ENCODE results near the gene SSTR3. TPM values are rescaled to one million over a fixed set of nuclear protein-coding genes. Genes with fewer than 3 reads are reported as not detected.

SSTR3 gene
- total and polyA plus RNA-seq, 2 of the 13 experiments (the other 11 are each of a cell fraction or from before 2014, with no cell fraction given): 0.08 to 0.64 TPM

DNA sequence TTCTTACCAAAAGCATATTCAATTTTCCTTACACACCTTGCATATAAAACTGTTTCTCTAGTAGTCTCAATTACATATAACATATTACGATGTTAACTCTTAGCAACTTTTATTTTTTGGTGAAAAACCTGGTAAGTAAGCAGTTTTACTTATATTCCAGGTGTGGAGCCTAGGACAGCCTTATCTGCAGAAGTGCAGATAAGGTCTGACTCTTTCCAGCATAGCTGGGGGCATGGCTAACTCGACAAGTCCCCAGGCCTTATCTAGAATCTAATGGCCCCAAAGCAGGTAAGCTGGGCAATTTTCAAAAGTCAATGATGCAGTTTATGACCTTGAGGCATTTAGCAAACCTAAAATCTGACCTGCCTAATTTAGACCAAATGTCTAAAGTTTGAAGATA lies 20.1 kb downstream of the SSTR3 start:
- peaks cover 52% of the 10 kb centered on the region for H3K4me1 ChIP-seq (ENCODE audit: insufficient read depth, low read length)
- CTCF ChIA-PET (ENCODE audit: low intra/inter-chr PET ratio, low total read pairs): no interaction called here

DNA sequence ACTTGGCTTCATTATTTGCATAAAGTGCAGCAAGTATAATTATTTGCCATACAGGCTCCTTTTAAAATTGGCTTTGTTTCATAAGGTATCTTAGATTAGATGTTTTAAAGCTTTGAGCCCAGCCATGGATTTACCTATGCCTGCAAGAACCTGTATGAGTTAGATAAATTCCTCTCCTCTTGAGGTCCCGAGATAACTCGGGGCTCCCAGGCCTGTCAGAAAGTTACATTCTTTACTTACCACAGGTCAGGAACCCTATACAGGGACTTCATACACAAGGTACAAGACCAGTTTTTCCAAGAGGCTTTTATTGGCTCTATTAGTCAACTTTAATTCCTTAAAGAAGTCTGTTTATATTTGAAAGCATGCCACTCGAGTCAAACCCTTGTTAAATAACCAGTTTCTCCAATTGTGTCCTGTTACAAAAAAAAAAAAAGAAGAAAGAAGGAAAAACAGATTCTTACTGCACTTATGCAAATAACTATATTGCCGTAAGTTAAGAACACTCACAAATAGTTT lies 22.0 kb downstream of the SSTR3 start:
- no peak overlapping the region for H3K4me3 ChIP-seq (replicated peaks in 1 of 3; ENCODE audit: insufficient read depth in 1 of 3, low read depth in 2 of 3, low read length in 3 of 3)
- intact Hi-C loops (cut with micrococcal nuclease; ENCODE audit: unreplicated experiment): no loop called here
- no peaks in the 10 kb centered on the region for H4K20me1 ChIP-seq (ENCODE audit: insufficient read depth, low read length)
- no peak overlapping the region for H3K9ac ChIP-seq (ENCODE audit: insufficient read depth, low read depth, low read length)
- no peak overlapping the region for H3K27ac ChIP-seq (ENCODE audit: extremely low read length, insufficient read depth, low read length)
- FAIRE-seq (no peak), DNase-seq (ENCODE audit: low spot score) (no peak), ATAC-seq (no peak)
- no peaks in the 10 kb centered on the region for H3K9me3 ChIP-seq (ENCODE audit: low read length)
- ChIA-PET CTCF (ENCODE audit: low intra/inter-chr PET ratio, low total read pairs) (no interaction called here), POLR2A (no interaction called here)
- H2AFZ ChIP-seq (ENCODE audit: low read length): no peak overlapping the region
- in situ Hi-C loops (cut with HindIII; ENCODE audit: extremely low pct_ligation_motif_present, low pct_unique_long_range_greater_than_20kb): no loop called here
- no peak overlapping the region for H3K4me2 ChIP-seq (ENCODE audit: low read depth, low read length)
- no peaks in the 10 kb centered on the region for H3K36me3 ChIP-seq (replicated peaks in 1 of 2; ENCODE audit: control insufficient read depth in 1 of 2, insufficient read depth in 2 of 2, low read length in 2 of 2)
- H3K27me3 ChIP-seq (ENCODE audit: control insufficient read depth in 1 of 2, insufficient read depth in 2 of 2, low read length in 2 of 2): no peaks in the 10 kb centered on the region
- WGBS (ENCODE audit: low lambda C conversion rate): 73% methylated on average over 4 of the region's 4 CpGs
- BruUV-seq (replicated peaks): no TSS peak
- no peaks in the 10 kb centered on the region for H3K79me2 ChIP-seq (ENCODE audit: insufficient read depth, low read length)
- H3K4me1 ChIP-seq (ENCODE audit: insufficient read depth, low read length): peaks cover 42% of the 10 kb centered on the region
- no peak for TF ChIP-seq ZNF572 (CRISPR knock-in tag; IDR thresholded peaks at IDR 0.05)
- no peak for TF ChIP-seq FOXC1 (CRISPR knock-in tag; IDR thresholded peaks at IDR 0.05; ENCODE audit: borderline replicate concordance)
- no peak for TF ChIP-seq ZNF232 (CRISPR knock-in tag; IDR thresholded peaks at IDR 0.05; ENCODE audit: borderline replicate concordance)
- no peak for TF ChIP-seq ZNF34 (CRISPR knock-in tag; IDR thresholded peaks at IDR 0.05; ENCODE audit: borderline replicate concordance)
- TF ChIP-seq ZFAT (CRISPR knock-in tag; conservative IDR thresholded peaks at IDR 0.05): no peak
- TF ChIP-seq ZNF329 (CRISPR knock-in tag; IDR thresholded peaks at IDR 0.05; ENCODE audit: low read depth): no peak
- TF ChIP-seq HDAC2 (CRISPR knock-in tag; IDR thresholded peaks at IDR 0.05): no peak
- no peak for TF ChIP-seq ZNF879 (CRISPR knock-in tag; IDR thresholded peaks at IDR 0.05)
- TF ChIP-seq, protein P1, sequence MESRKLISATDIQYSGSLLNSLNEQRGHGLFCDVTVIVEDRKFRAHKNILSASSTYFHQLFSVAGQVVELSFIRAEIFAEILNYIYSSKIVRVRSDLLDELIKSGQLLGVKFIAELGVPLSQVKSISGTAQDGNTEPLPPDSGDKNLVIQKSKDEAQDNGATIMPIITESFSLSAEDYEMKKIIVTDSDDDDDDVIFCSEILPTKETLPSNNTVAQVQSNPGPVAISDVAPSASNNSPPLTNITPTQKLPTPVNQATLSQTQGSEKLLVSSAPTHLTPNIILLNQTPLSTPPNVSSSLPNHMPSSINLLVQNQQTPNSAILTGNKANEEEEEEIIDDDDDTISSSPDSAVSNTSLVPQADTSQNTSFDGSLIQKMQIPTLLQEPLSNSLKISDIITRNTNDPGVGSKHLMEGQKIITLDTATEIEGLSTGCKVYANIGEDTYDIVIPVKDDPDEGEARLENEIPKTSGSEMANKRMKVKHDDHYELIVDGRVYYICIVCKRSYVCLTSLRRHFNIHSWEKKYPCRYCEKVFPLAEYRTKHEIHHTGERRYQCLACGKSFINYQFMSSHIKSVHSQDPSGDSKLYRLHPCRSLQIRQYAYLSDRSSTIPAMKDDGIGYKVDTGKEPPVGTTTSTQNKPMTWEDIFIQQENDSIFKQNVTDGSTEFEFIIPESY (CRISPR knock-in tag; IDR thresholded peaks at IDR 0.05): no peak
- no peak for TF ChIP-seq NONO (IDR thresholded peaks at IDR 0.05)
- TF ChIP-seq NONO (CRISPR knock-in tag; conservative IDR thresholded peaks at IDR 0.05): no peak
- TF ChIP-seq FLYWCH1 (CRISPR knock-in tag; IDR thresholded peaks at IDR 0.05): no peak
- TF ChIP-seq NFYC (CRISPR knock-in tag; IDR thresholded peaks at IDR 0.05): no peak
- no peak for TF ChIP-seq ZNF282 (IDR thresholded peaks at IDR 0.05; ENCODE audit: partially characterized antibody)

More for the DNA sequence above, 20.1 kb downstream of the SSTR3 start:
- FAIRE-seq: no peak
- WGBS (ENCODE audit: low lambda C conversion rate): 57% methylated on average over 2 of the region's 2 CpGs
- H4K20me1 ChIP-seq (ENCODE audit: insufficient read depth, low read length): no peaks in the 10 kb centered on the region
- in situ Hi-C loops (cut with HindIII; ENCODE audit: extremely low pct_ligation_motif_present, low pct_unique_long_range_greater_than_20kb): no loop called here
- no peaks in the 10 kb centered on the region for H3K9me3 ChIP-seq (ENCODE audit: low read length)
- H3K27ac ChIP-seq (ENCODE audit: extremely low read length, insufficient read depth, low read length): no peak overlapping the region
- H2AFZ ChIP-seq (ENCODE audit: low read length): no peak overlapping the region
- ATAC-seq: no peak
- H3K36me3 ChIP-seq (replicated peaks in 1 of 2; ENCODE audit: control insufficient read depth in 1 of 2, insufficient read depth in 2 of 2, low read length in 2 of 2): no peaks in the 10 kb centered on the region
- no peaks in the 10 kb centered on the region for H3K79me2 ChIP-seq (ENCODE audit: insufficient read depth, low read length)
- no peak overlapping the region for H3K4me3 ChIP-seq (replicated peaks in 1 of 3; ENCODE audit: insufficient read depth in 1 of 3, low read depth in 2 of 3, low read length in 3 of 3)
- BruUV-seq (replicated peaks): no TSS peak
- H3K4me2 ChIP-seq (ENCODE audit: low read depth, low read length): no peak overlapping the region
- TF ChIP-seq, protein P2, sequence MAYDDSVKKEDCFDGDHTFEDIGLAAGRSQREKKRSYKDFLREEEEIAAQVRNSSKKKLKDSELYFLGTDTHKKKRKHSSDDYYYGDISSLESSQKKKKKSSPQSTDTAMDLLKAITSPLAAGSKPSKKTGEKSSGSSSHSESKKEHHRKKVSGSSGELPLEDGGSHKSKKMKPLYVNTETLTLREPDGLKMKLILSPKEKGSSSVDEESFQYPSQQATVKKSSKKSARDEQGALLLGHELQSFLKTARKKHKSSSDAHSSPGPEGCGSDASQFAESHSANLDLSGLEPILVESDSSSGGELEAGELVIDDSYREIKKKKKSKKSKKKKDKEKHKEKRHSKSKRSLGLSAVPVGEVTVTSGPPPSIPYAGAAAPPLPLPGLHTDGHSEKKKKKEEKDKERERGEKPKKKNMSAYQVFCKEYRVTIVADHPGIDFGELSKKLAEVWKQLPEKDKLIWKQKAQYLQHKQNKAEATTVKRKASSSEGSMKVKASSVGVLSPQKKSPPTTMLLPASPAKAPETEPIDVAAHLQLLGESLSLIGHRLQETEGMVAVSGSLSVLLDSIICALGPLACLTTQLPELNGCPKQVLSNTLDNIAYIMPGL (CRISPR knock-in tag; IDR thresholded peaks at IDR 0.05; ENCODE audit: borderline replicate concordance in 1 of 2, low read depth in 1 of 2): no peak
- TF ChIP-seq ZSCAN29 (CRISPR knock-in tag; conservative IDR thresholded peaks at IDR 0.05) (no peak), FOXK2 (IDR thresholded peaks at IDR 0.05) (no peak), ZNF563 (CRISPR knock-in tag; IDR thresholded peaks at IDR 0.05) (no peak), AKAP8 (CRISPR knock-in tag; IDR thresholded peaks at IDR 0.05) (no peak)
- POLR2A ChIA-PET: no interaction called here
- no peaks in the 10 kb centered on the region for H3K27me3 ChIP-seq (ENCODE audit: control insufficient read depth in 1 of 2, insufficient read depth in 2 of 2, low read length in 2 of 2)
- no peak for DNase-seq (ENCODE audit: low spot score)
- intact Hi-C loops (cut with micrococcal nuclease; ENCODE audit: unreplicated experiment): no loop called here
- no peak overlapping the region for H3K9ac ChIP-seq (ENCODE audit: insufficient read depth, low read depth, low read length)
